ENCODE results near the gene CDH4. TPM values are rescaled to one million over a fixed set of nuclear protein-coding genes. Genes with fewer than 3 reads are reported as not detected.

Gene CDH4
- total RNA-seq, 1 experiment from 2014 or later: 0.13 TPM

- Histone ChIP-seq H3K4me1 (replicated peaks) (no peaks in the 10 kb centered on the region), H3K9me3 (replicated peaks) (no peaks in the 10 kb centered on the region; the same call in 1 of the 2 replicates), H3K4me3 (no peak overlapping the region), H3K27me3 (replicated peaks) (peaks cover 19% of the 10 kb centered on the region), H3K36me3 (no peaks in the 10 kb centered on the region), H3K27ac (no peak overlapping the region)
- no peak for DNase-seq (ENCODE audit: low read depth in 1 of 2, low spot score in 2 of 2)
These were observed 440.4 kb downstream of the CDH4 start for GRCh38 chr20:61692479-61692878.

DNA sequence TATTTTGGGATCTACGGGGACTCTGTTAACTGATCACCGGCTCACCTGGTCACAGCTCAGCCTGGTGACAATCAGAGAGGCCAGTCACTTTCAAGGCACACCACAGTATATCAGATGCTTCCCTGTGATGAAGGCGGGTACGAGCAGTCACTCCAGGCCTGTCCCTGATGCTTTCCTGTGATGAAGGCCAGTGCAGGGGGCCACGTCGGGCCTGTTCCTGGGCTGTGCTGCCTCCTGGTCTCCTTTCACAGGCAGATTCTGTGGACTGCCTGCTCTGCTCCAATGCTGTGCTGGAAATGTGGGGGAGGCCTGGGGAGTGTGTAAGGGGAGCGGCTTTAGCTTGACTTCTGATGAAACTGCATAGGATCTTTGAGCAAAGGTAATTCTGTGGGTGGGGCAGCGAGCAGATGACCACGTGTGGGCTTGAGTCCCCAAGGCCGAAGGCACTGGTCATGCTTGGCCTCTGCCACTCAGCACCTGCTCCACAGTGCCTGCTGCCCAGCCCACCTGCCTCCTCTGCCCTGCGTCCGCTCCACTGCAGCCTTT lies 441.1 kb downstream of the CDH4 start:
- Histone ChIP-seq H3K36me3 (no peaks in the 10 kb centered on the region), H3K4me1 (replicated peaks) (no peaks in the 10 kb centered on the region), H3K4me3 (no peak overlapping the region), H3K27ac (no peak overlapping the region), H3K27me3 (replicated peaks) (peaks cover 26% of the 10 kb centered on the region), H3K9me3 (replicated peaks) (no peaks in the 10 kb centered on the region; the same call in 1 of the 2 replicates)
- no peak for DNase-seq (ENCODE audit: low read depth in 1 of 2, low spot score in 2 of 2)

GRCh38 chr20:61694682-61695081 lies 442.6 kb downstream of the CDH4 start:
- no peaks in the 10 kb centered on the region for H3K36me3 ChIP-seq
- DNase-seq (ENCODE audit: low read depth in 1 of 2, low spot score in 2 of 2): no peak
- no peaks in the 10 kb centered on the region; the same call in 1 of the 2 replicates for H3K9me3 ChIP-seq (replicated peaks)
- H3K27me3 ChIP-seq (replicated peaks): peaks cover 32% of the 10 kb centered on the region
- no peak overlapping the region for H3K4me3 ChIP-seq
- no peaks in the 10 kb centered on the region for H3K4me1 ChIP-seq (replicated peaks)
- no peak overlapping the region for H3K27ac ChIP-seq

- H3K4me3 ChIP-seq: no peak overlapping the region
- H3K9me3 ChIP-seq (replicated peaks): no peaks in the 10 kb centered on the region; the same call in 1 of the 2 replicates
- no peaks in the 10 kb centered on the region for H3K36me3 ChIP-seq
- DNase-seq (ENCODE audit: low read depth in 1 of 2, low spot score in 2 of 2): no peak
- H3K27me3 ChIP-seq (replicated peaks): peaks cover 32% of the 10 kb centered on the region
- no peaks in the 10 kb centered on the region for H3K4me1 ChIP-seq (replicated peaks)
- H3K27ac ChIP-seq: no peak overlapping the region
These were observed 443.7 kb downstream of the CDH4 start for GRCh38 chr20:61695741-61696140.

- Histone ChIP-seq H3K27me3 (replicated peaks) (peaks cover 32% of the 10 kb centered on the region), H3K4me3 (no peak overlapping the region), H3K36me3 (no peaks in the 10 kb centered on the region), H3K9me3 (replicated peaks) (no peaks in the 10 kb centered on the region; the same call in 1 of the 2 replicates), H3K4me1 (replicated peaks) (no peaks in the 10 kb centered on the region), H3K27ac (no peak overlapping the region)
- no peak for DNase-seq (ENCODE audit: low read depth in 1 of 2, low spot score in 2 of 2)
These were observed 444.2 kb downstream of the CDH4 start for GRCh38 chr20:61696181-61696735.

DNA sequence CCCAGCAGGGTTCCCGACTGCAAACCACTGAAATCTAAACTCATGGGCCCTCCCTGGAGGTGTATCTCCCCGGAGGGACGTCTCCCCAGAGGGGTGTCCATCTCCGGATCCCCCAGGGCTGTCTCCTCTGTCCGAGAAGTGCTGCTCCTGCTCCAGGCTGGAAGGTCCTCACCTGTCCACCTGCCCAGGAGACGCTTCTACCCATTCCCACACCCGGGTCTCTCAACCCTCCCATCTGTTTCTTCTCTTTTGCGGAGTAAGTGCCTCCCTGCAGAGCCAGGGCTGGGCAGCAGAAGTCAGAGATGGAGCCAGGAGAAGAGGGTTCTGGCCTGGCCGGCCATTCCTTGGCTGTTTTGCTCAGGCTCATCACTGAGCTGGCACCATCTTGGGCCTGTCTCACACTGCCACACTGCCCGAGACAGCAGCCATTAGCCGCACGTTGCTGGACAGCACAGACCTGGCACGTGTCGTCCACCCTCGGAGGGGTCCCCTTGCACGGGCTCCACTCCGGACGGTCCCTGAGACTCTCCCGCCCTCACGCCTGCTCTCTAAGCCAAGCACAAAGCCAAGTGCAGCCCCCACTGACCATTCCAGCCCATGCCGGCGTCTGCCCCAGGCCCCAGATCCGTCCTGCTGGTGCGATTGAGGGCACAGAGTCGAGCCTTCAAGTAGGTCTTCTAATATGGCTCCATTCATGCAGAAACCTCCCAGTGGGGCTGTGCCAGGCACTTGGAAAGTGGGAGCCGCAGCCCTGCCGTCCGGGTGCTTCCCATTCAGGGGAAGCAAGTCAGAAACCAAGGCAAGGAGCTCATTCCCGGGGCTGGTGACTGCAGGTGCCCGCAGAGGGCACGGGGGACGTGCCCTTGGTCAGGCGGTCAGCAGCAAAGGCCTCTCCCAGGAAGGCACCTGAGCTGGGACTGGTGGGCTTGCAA lies 445.9 kb downstream of the CDH4 start:
- Histone ChIP-seq H3K4me1 (replicated peaks) (no peaks in the 10 kb centered on the region), H3K9me3 (replicated peaks) (no peaks in the 10 kb centered on the region), H3K36me3 (no peaks in the 10 kb centered on the region), H3K27me3 (replicated peaks) (peaks cover 35% of the 10 kb centered on the region), H3K4me3 (no peak overlapping the region), H3K27ac (no peak overlapping the region)
- DNase-seq (ENCODE audit: low read depth in 1 of 2, low spot score in 2 of 2): no peak

- Histone ChIP-seq H3K9me3 (replicated peaks) (no peaks in the 10 kb centered on the region), H3K27ac (no peak overlapping the region), H3K36me3 (no peaks in the 10 kb centered on the region), H3K4me3 (no peak overlapping the region), H3K27me3 (replicated peaks) (peaks cover 29% of the 10 kb centered on the region), H3K4me1 (replicated peaks) (no peaks in the 10 kb centered on the region)
- DNase-seq (ENCODE audit: low read depth in 1 of 2, low spot score in 2 of 2): no peak
These were observed 446.8 kb downstream of the CDH4 start for GRCh38 chr20:61698598-61699494.

DNA sequence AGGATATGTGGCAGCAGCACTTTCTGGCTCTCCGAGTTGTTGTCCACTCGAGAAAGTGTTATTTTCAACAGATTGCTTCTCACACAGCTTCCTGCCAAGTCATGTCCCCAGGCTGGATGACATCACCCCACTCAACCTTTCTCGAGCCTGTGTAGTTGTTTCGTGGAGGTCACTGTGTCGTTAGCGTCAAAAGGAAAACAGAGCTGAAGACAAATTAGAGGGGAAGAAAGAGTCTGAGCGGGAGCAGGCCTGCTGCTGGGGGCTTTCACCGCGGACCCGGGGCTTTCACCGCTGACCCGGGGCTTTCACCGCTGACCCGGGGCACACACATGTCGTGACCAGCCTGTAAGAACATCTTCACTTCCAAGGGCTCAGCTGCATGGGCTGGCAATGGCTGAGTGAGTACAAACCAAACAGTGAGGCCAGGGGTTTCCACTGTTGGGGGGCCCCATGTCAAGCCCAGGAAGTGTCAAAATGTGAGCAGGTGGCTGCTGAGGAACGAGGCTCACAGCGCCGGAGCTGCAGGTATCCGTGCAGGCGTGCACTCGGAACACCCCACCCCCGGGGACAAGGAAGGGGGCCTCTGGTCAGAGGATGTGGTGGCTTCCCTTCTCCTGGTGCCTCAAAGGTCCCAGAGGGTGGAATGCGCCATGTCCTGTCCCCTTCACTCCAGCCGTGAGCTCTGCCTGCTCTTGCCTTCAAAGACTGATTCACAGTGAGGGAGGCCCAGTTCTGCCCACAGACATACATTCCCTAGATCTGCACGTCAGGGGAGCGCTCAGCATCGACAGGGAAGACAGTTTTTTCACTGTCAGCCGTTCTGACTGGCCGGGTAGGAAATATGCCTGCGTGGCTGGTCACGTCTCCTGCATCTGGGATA lies 447.7 kb downstream of the CDH4 start:
- Histone ChIP-seq H3K9me3 (replicated peaks) (no peaks in the 10 kb centered on the region), H3K4me1 (replicated peaks) (no peaks in the 10 kb centered on the region), H3K36me3 (no peaks in the 10 kb centered on the region), H3K27me3 (replicated peaks) (peaks cover 29% of the 10 kb centered on the region), H3K27ac (no peak overlapping the region), H3K4me3 (no peak overlapping the region)
- no peak for DNase-seq (ENCODE audit: low read depth in 1 of 2, low spot score in 2 of 2)

GRCh38 chr20:61700595-61701140 lies 448.6 kb downstream of the CDH4 start:
- H3K36me3 ChIP-seq: no peaks in the 10 kb centered on the region
- H3K9me3 ChIP-seq (replicated peaks): no peaks in the 10 kb centered on the region

DNA sequence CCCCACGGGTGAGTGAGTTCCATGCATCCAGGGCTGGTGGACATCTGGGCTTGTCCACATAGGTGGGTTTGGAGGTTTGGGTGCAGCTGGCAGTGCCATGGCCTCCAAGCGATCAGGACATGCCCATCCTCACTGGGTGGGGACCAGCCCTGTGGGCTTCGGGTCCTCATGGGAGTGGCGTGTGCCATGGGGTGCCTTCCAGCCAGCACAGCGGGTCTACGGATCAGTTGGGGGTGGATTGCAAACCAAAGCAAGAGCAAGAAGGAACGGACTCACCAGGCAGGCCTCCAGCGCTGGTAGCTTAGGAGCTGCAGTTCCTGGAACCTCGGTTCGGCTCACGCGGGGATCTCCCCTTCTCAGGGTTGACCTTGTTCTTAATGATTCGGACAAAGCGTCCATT lies 449.3 kb downstream of the CDH4 start:
- Histone ChIP-seq H3K27me3 (replicated peaks) (peaks cover 33% of the 10 kb centered on the region), H3K9me3 (replicated peaks) (no peaks in the 10 kb centered on the region), H3K36me3 (no peaks in the 10 kb centered on the region), H3K4me1 (replicated peaks) (no peaks in the 10 kb centered on the region), H3K27ac (no peak overlapping the region), H3K4me3 (no peak overlapping the region)
- DNase-seq (ENCODE audit: low read depth in 1 of 2, low spot score in 2 of 2): no peak

More at GRCh38 chr20:61700595-61701140, 448.6 kb downstream of the CDH4 start:
- Histone ChIP-seq H3K4me3 (no peak overlapping the region), H3K27me3 (replicated peaks) (peaks cover 31% of the 10 kb centered on the region), H3K4me1 (replicated peaks) (no peaks in the 10 kb centered on the region), H3K27ac (no peak overlapping the region)
- no peak for DNase-seq (ENCODE audit: low read depth in 1 of 2, low spot score in 2 of 2)

DNA sequence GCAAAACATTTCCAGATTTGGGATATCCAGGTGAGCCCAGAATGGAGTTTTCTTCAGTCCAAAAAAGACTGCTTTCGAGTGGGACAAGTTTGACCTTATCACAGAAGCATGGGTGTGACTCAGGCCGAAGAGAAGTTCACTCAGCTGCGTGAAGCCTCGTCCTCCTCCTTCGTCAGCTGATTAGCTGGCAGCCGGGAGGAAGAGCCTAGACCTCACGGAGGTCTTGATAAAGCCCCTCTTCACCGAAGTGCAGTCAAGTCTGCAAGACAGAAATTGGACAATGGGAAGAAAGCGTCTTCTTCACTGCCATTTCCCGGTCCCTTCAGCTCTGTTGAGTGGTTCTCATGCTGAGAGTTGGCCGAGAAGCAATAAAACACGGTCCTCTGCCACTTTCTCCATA lies 449.7 kb downstream of the CDH4 start:
- Histone ChIP-seq H3K4me3 (no peak overlapping the region), H3K9me3 (replicated peaks) (no peaks in the 10 kb centered on the region), H3K4me1 (replicated peaks) (no peaks in the 10 kb centered on the region), H3K27me3 (replicated peaks) (peaks cover 33% of the 10 kb centered on the region), H3K36me3 (no peaks in the 10 kb centered on the region), H3K27ac (no peak overlapping the region)
- no peak for DNase-seq (ENCODE audit: low read depth in 1 of 2, low spot score in 2 of 2)

- Histone ChIP-seq H3K27ac (no peak overlapping the region), H3K9me3 (replicated peaks) (no peaks in the 10 kb centered on the region), H3K4me3 (no peak overlapping the region), H3K36me3 (no peaks in the 10 kb centered on the region), H3K4me1 (replicated peaks) (no peaks in the 10 kb centered on the region), H3K27me3 (replicated peaks) (peaks cover 33% of the 10 kb centered on the region)
- no peak for DNase-seq (ENCODE audit: low read depth in 1 of 2, low spot score in 2 of 2)
These were observed 450.2 kb downstream of the CDH4 start for GRCh38 chr20:61702246-61702645.
